IPS DF 6.9 (cell line): ENCODE results near the gene TFR2.

ENCODE experiments used
- DNase-seq: peaks from one replicate; pipeline ENCODE4 v3.0.0-alpha.2; 2013; ENCODE audit warnings: low read depth, low spot score
- H3K27ac ChIP-seq: one replicate; pipeline ENCODE4 v1.5.1; 2013; ENCODE audit warnings: low read length, control low read depth
- H3K27me3 ChIP-seq: 2 replicates; pipeline ENCODE4 v1.6.1; 2013; ENCODE audit warnings: mild to moderate bottlenecking, low read length; ENCODE audit not compliant: control insufficient read depth, insufficient read depth
- H3K36me3 ChIP-seq: 2 replicates; pipeline ENCODE4 v1.6.1; 2013; ENCODE audit warnings: low read length; ENCODE audit not compliant: control insufficient read depth, insufficient read depth
- H3K4me1 ChIP-seq: 2 replicates; pipeline ENCODE4 v1.6.1; 2013; ENCODE audit warnings: low read length; ENCODE audit not compliant: control insufficient read depth, insufficient read depth
- H3K4me3 ChIP-seq: 2 replicates; pipeline ENCODE4 v1.5.1; 2013; ENCODE audit warnings: mild to moderate bottlenecking, low read length
- H3K9me3 ChIP-seq: 2 replicates; pipeline ENCODE4 v1.6.1; 2013; ENCODE audit warnings: low read length, inconsistent platforms; ENCODE audit not compliant: control insufficient read depth, insufficient read depth
- WGBS: extraction: QIAGEN DNeasy Blood & Tissue Kit; methylation state at CpG from one replicate; pipeline ENCODE4 v1.1.7; 2013; ENCODE audit warnings: mixed read lengths, missing lambda C conversion rate; ENCODE audit not compliant: insufficient read length, insufficient coverage; 5-methylcytosine and 5-hydroxymethylcytosine counted together

TFR2 gene

GRCh38 chr7:100684534-100685042, 43.2 kb upstream of the TFR2 start:
- H3K36me3 ChIP-seq = peaks cover 77% of the 10 kb centered on the region
- H3K4me3 ChIP-seq = no peak overlapping the region
- H3K4me1 ChIP-seq = no peaks in the 10 kb centered on the region; the same call in 1 of the 2 replicates
- no peaks in the 10 kb centered on the region for H3K9me3 ChIP-seq
- H3K27ac ChIP-seq = no peak overlapping the region
- no CpG with 5 or more reads among the region's 16 CpGs for WGBS
- DNase-seq = no peak
- H3K27me3 ChIP-seq = no peaks in the 10 kb centered on the region

DNA sequence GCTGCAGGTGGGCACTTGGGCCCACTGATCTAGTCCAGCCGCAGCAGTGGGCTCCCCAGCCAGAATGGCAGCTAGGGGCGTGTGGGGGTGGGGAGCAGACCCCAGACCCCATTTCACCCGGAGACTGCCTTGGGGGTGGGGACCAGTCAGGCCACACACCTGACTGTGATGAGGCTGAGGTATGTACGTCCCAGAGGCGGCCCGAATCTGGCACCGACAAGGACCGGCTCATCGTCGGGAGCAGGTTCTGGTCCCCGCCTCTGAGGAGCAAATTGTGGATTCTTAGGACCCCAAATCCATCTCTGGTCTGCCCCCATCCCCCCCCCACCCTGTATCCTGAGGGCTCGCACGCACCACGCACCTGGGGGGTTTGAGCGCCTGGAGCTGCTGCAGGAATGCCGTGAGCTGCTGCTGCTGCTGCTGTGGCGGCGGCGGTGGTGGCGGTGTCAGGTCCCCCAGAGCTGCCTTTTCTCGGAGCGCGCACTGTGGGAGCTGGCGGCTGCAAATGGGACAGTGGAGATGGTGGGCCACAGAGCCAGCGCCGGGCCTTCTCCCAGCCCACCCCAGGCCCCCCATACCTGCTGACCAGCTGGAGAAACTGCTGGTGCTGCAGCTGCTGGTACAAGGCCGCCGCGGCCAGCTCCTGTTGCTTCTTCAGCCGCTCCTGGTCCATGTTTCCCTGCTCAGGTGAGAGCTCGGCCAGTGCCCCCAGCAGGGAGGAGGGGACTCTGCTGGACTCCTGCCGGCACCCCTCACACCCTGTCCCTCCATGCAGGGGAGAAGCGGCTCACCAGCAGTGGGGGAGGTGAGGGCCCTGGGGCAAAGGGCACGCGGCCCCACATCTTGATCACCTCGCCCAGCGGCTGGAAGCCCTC, 42.5 kb upstream of the TFR2 start:
- WGBS = no CpG with 5 or more reads among the region's 37 CpGs
- H3K4me3 ChIP-seq = no peak overlapping the region
- H3K27me3 ChIP-seq = no peaks in the 10 kb centered on the region
- peaks cover 77% of the 10 kb centered on the region for H3K36me3 ChIP-seq
- H3K27ac ChIP-seq = no peak overlapping the region
- H3K9me3 ChIP-seq = no peaks in the 10 kb centered on the region
- H3K4me1 ChIP-seq = no peaks in the 10 kb centered on the region; the same call in 1 of the 2 replicates
- DNase-seq = no peak

GRCh38 chr7:100682991-100683658, 41.8 kb upstream of the TFR2 start:
- no CpG with 5 or more reads among the region's 28 CpGs for WGBS
- peaks cover 78% of the 10 kb centered on the region for H3K36me3 ChIP-seq
- H3K27me3 ChIP-seq = no peaks in the 10 kb centered on the region
- no peak overlapping the region for H3K4me3 ChIP-seq
- DNase-seq = no peak
- no peak overlapping the region for H3K27ac ChIP-seq
- H3K9me3 ChIP-seq = no peaks in the 10 kb centered on the region
- H3K4me1 ChIP-seq = no peaks in the 10 kb centered on the region; the same call in 1 of the 2 replicates

- no peaks in the 10 kb centered on the region; the same call in 1 of the 2 replicates for H3K4me1 ChIP-seq
- no CpG with 5 or more reads among the region's 25 CpGs for WGBS
- peaks cover 73% of the 10 kb centered on the region for H3K36me3 ChIP-seq
- no peaks in the 10 kb centered on the region for H3K27me3 ChIP-seq
- H3K4me3 ChIP-seq = no peak overlapping the region
- no peaks in the 10 kb centered on the region for H3K9me3 ChIP-seq
- no peak overlapping the region for H3K27ac ChIP-seq
- DNase-seq = no peak
Observed at GRCh38 chr7:100682228-100682741, 40.9 kb upstream of the TFR2 start.

- H3K4me3 ChIP-seq = no peak overlapping the region
- WGBS = no CpG with 5 or more reads among the region's 29 CpGs
- H3K9me3 ChIP-seq = no peaks in the 10 kb centered on the region
- H3K27me3 ChIP-seq = no peaks in the 10 kb centered on the region
- peaks cover 72% of the 10 kb centered on the region for H3K36me3 ChIP-seq
- H3K27ac ChIP-seq = no peak overlapping the region
- H3K4me1 ChIP-seq = no peaks in the 10 kb centered on the region; the same call in 1 of the 2 replicates
- DNase-seq = no peak
Observed at GRCh38 chr7:100681491-100682227, 40.3 kb upstream of the TFR2 start.

GRCh38 chr7:100680576-100681271, 39.4 kb upstream of the TFR2 start:
- H3K27ac ChIP-seq = no peak overlapping the region

GRCh38 chr7:100679927-100680575, 38.7 kb upstream of the TFR2 start:
- no peaks in the 10 kb centered on the region for H3K27me3 ChIP-seq
- H3K9me3 ChIP-seq = no peaks in the 10 kb centered on the region
- no peak for DNase-seq
- no peaks in the 10 kb centered on the region; the same call in 1 of the 2 replicates for H3K4me1 ChIP-seq
- H3K4me3 ChIP-seq = no peak overlapping the region
- no CpG with 5 or more reads among the region's 13 CpGs for WGBS
- H3K27ac ChIP-seq = no peak overlapping the region
- H3K36me3 ChIP-seq = peaks cover 59% of the 10 kb centered on the region

More at GRCh38 chr7:100680576-100681271, 39.4 kb upstream of the TFR2 start:
- no peaks in the 10 kb centered on the region for H3K27me3 ChIP-seq
- DNase-seq = no peak
- no CpG with 5 or more reads among the region's 18 CpGs for WGBS
- no peaks in the 10 kb centered on the region for H3K9me3 ChIP-seq
- no peak overlapping the region for H3K4me3 ChIP-seq
- H3K4me1 ChIP-seq = no peaks in the 10 kb centered on the region; the same call in 1 of the 2 replicates
- H3K36me3 ChIP-seq = peaks cover 66% of the 10 kb centered on the region

- no peaks in the 10 kb centered on the region for H3K27me3 ChIP-seq
- H3K9me3 ChIP-seq = no peaks in the 10 kb centered on the region
- no peaks in the 10 kb centered on the region; the same call in 1 of the 2 replicates for H3K4me1 ChIP-seq
- H3K27ac ChIP-seq = no peak overlapping the region
- peaks cover 52% of the 10 kb centered on the region for H3K36me3 ChIP-seq
- DNase-seq = no peak
- WGBS = no CpG with 5 or more reads among the region's 13 CpGs
- H3K4me3 ChIP-seq = no peak overlapping the region
Observed at GRCh38 chr7:100679129-100679926, 38.0 kb upstream of the TFR2 start.
